Measurements from ENCODE around the gene TMEM217. TPM values are rescaled to one million over a fixed set of nuclear protein-coding genes. Genes with fewer than 3 reads are reported as not detected.

TMEM217 gene
- total RNA-seq, 1 donor from 2014 or later: 1.6 TPM

GRCh38 chr6:37225350-37226169 lies 32.4 kb downstream of the TMEM217 start:
- intact Hi-C loops (cut with DNase I): no loop called here
- ATAC-seq: no peak

GRCh38 chr6:37222992-37223391 lies 35.0 kb downstream of the TMEM217 start:
- no peak for ATAC-seq
- DNase-seq (ENCODE audit: low spot score): no peak
- intact Hi-C loops (cut with DNase I): no loop called here

More at GRCh38 chr6:37225350-37226169, 32.4 kb downstream of the TMEM217 start:
- DNase-seq (ENCODE audit: low spot score): no peak

- intact Hi-C loops (cut with DNase I): no loop called here
- DNase-seq (ENCODE audit: low spot score): peak; percentile 75
- peak; percentile 93 for ATAC-seq
Observed at GRCh38 chr6:37222125-37222967, 35.6 kb downstream of the TMEM217 start.

- DNase-seq (ENCODE audit: low spot score): no peak
- intact Hi-C loops (cut with DNase I): no loop called here
- peak; percentile 48 for ATAC-seq
Observed at GRCh38 chr6:37221585-37222124, 36.3 kb downstream of the TMEM217 start.

GRCh38 chr6:37218511-37218910 lies 39.4 kb downstream of the TMEM217 start:
- DNase-seq (ENCODE audit: low spot score) (no peak), ATAC-seq (no peak)
- intact Hi-C loops (cut with DNase I): no loop called here

- ATAC-seq (no peak), DNase-seq (ENCODE audit: low spot score) (no peak)
- intact Hi-C loops (cut with DNase I): no loop called here
Observed at GRCh38 chr6:37218061-37218460, 39.9 kb downstream of the TMEM217 start.

- ATAC-seq: no peak
- intact Hi-C loops (cut with DNase I): no loop called here
- no peak for DNase-seq (ENCODE audit: low spot score)
Observed at GRCh38 chr6:37212268-37212667, 45.7 kb downstream of the TMEM217 start.

GRCh38 chr6:37210313-37210968 lies 47.5 kb downstream of the TMEM217 start:
- intact Hi-C loops (cut with DNase I): no loop called here
- ATAC-seq: peak; percentile 84
- DNase-seq (ENCODE audit: low spot score): peak; percentile 84

GRCh38 chr6:37209461-37210205 lies 48.3 kb downstream of the TMEM217 start:
- no peak for DNase-seq (ENCODE audit: low spot score)
- peak; percentile 6 for ATAC-seq
- intact Hi-C loops (cut with DNase I): no loop called here

- intact Hi-C loops (cut with DNase I): no loop called here
- ATAC-seq (no peak), DNase-seq (ENCODE audit: low spot score) (no peak)
Observed at GRCh38 chr6:37208793-37209192, 49.2 kb downstream of the TMEM217 start.

GRCh38 chr6:37207903-37208456 lies 50.0 kb downstream of the TMEM217 start:
- DNase-seq (ENCODE audit: low spot score): peak; percentile 87
- peak; percentile 54 for ATAC-seq
- intact Hi-C loops (cut with DNase I): no loop called here

GRCh38 chr6:37206622-37207021 lies 51.3 kb downstream of the TMEM217 start:
- intact Hi-C loops (cut with DNase I): no loop called here
- DNase-seq (ENCODE audit: low spot score) (no peak), ATAC-seq (no peak)

- intact Hi-C loops (cut with DNase I): no loop called here
- DNase-seq (ENCODE audit: low spot score) (no peak), ATAC-seq (no peak)
Observed at GRCh38 chr6:37205997-37206340, 52.0 kb downstream of the TMEM217 start.

- DNase-seq (ENCODE audit: low spot score) (no peak), ATAC-seq (no peak)
- intact Hi-C loops (cut with DNase I): no loop called here
Observed at GRCh38 chr6:37205175-37205996, 52.6 kb downstream of the TMEM217 start.

- DNase-seq (ENCODE audit: low spot score): no peak
- intact Hi-C loops (cut with DNase I): no loop called here
- no peak for ATAC-seq
Observed at GRCh38 chr6:37204014-37204751, 53.8 kb downstream of the TMEM217 start.

- no peak for DNase-seq (ENCODE audit: low spot score)
- ATAC-seq: no peak
- intact Hi-C loops (cut with DNase I): no loop called here
Observed at GRCh38 chr6:37202788-37203491, 55.0 kb downstream of the TMEM217 start.

All from sciatic nerve (tissue), 2 donors.